Retinal pigment epithelial cell (primary cell): ENCODE results near the gene ORM2.
"Not testable (repeated sequence)": the region's sequence is repeated elsewhere in the genome, so short reads cannot be mapped to it uniquely, and the experiment has no call there.

ENCODE experiments used
- DNase-seq: peaks from one replicate; pipeline ENCODE4 v3.0.0-alpha.2; 2010; ENCODE audit warnings: low read depth
- H3K4me3 ChIP-seq: 2 replicates; pipeline ENCODE4 v1.5.1; 2011; ENCODE audit warnings: mild to moderate bottlenecking, low read length, control low read depth, moderate library complexity
- CTCF ChIP-seq: conservative IDR thresholded peaks from 2 replicates; pipeline ENCODE4 v1.5.1; 2011; ENCODE audit warnings: low read depth, low read length, control low read depth, inconsistent platforms

The ORM2 gene

GRCh38 chr9:114324492-114324891 lies 5.2 kb upstream of the ORM2 start:
- no peak for TF ChIP-seq CTCF
- no peak overlapping the region for H3K4me3 ChIP-seq
- no peak for DNase-seq

DNA sequence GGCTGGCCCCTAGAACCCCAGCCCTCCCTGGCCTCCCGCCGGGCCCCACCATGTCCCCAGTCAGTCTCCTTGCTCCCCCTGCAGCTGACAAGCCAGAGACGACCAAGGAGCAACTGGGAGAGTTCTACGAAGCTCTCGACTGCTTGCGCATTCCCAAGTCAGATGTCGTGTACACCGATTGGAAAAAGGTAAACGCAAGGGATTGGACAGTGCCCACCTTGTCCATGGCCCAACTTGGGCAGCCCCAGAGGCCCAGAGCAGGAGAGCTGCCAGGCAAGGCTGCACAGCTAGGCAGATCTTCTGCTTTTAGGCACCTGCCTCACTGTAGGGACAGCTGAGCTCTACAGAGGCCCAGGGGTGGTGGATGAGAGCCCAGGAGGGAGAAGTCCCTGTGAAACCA lies 4.7 kb upstream of the ORM2 start:
- not testable (repeated sequence) for H3K4me3 ChIP-seq, DNase-seq

DNA sequence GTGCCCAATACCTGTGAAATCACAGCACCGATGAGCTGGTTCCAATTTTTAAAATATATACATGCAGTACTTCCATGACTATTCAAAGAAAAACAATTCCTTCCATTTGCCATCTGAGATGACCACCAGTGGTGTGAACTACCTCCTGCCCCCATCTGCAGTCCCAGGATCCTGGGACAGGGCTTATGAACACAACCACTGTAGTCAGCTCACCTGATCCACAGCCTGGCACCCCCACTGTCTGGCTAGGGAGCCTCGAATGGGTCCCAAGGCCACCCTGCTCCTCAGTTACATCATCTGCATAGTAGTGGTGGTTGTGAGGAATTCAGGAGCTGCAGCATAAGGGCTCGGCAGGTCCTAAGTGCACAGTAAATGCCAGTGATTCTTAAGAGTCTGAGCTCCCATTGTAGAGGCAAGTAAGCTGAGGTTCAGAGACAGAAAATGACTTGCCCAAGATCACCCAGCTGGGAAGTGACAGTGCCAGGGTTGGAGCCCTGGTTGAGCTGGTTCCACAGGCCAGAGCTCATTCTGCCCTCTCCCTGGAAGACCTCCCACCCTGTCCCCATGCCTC lies 3.9 kb upstream of the ORM2 start:
- not testable (repeated sequence) for H3K4me3 ChIP-seq, DNase-seq

- no peak for TF ChIP-seq CTCF
- DNase-seq = no peak
Measured at GRCh38 chr9:114327749-114328148, 1.9 kb upstream of the ORM2 start.

GRCh38 chr9:114328357-114328820 lies 1.3 kb upstream of the ORM2 start:
- H3K4me3 ChIP-seq, DNase-seq: not testable (repeated sequence)

More at GRCh38 chr9:114327749-114328148, 1.9 kb upstream of the ORM2 start:
- no peak overlapping the region for H3K4me3 ChIP-seq

- H3K4me3 ChIP-seq, DNase-seq: not testable (repeated sequence)
Measured at GRCh38 chr9:114328937-114329624, 588 bp upstream of the ORM2 start.

GRCh38 chr9:114330636-114331035 lies 967 bp downstream of the ORM2 start:
- no peak for DNase-seq
- TF ChIP-seq CTCF = no peak
- no peak overlapping the region for H3K4me3 ChIP-seq

GRCh38 chr9:114331229-114332195 lies 1.8 kb downstream of the ORM2 start:
- H3K4me3 ChIP-seq, DNase-seq: not testable (repeated sequence)

DNA sequence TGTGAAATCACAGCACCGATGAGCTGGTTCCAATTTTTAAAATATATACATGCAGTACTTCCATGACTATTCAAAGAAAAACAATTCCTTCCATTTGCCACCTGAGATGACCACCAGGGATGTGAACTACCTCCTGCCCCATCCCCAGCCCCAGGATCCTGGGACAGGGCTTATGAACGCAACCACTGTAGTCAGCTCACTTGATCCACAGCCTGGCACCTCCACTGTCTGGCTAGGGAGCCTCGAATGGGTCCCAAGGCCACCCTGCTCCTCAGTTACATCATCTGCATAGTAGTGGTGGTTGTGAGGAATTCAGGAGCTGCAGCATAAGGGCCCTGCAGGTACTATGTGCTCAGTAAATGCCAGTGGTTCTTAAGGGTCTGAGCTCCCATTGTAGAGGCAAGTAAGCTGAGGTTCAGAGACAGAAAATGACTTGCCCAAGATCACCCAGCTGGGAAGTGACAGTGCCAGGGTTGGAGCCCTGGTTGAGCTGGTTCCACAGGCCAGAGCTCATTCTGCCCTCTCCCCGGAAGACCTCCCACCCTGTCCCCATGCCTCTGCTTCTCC lies 2.9 kb downstream of the ORM2 start:
- DNase-seq, H3K4me3 ChIP-seq: not testable (repeated sequence)

DNA sequence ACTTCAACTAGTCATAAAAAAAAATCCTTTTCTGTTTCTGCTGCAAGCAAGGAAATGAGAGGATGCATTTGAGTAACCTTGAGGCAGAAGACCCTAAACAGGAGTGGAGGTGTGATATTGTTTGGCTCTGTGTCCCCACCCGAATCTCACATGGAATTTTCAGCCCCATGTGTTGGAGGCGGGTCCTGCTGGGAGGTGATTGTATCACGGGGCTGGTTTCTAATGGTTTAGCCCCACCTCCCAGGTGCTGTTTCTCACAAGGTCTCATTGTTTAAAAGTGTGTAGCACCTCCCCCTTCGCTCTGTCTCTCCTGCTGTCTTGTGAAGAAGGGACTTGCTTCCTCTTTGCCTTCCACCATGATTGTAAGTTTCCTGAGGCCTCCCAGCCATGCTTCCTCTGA lies 4.0 kb downstream of the ORM2 start:
- DNase-seq, H3K4me3 ChIP-seq: not testable (repeated sequence)
